Keratinocyte (primary cell): ENCODE data around the gene TRUB1. TPM values are rescaled to one million over a fixed set of nuclear protein-coding genes. Genes with fewer than 3 reads are reported as not detected.

Experiments
- DNase-seq: peaks from one replicate; pipeline ENCODE4 v3.0.0-alpha.2; 2011; ENCODE audit warnings: low read depth, missing footprints, low spot score
- FAIRE-seq: peaks from 2 replicates; lab custom pipeline; 2011; peaks lifted over from hg19 to GRCh38; lab: Jason Lieb, UNC
- H2AFZ ChIP-seq: 2 replicates; pipeline ENCODE4 v1.6.0; 2012; ENCODE audit warnings: low read length, control low read depth, inconsistent platforms; ENCODE audit not compliant: control insufficient read depth
- H3K27ac ChIP-seq: 2 replicates; pipeline ENCODE4 v1.5.1; 2011; ENCODE audit warnings: low read length; ENCODE audit not compliant: control insufficient read depth, insufficient read depth
- H3K27me3 ChIP-seq: 3 replicates; pipeline ENCODE4 v1.6.0; 2011; ENCODE audit warnings: low read length; ENCODE audit not compliant: control insufficient read depth, insufficient read depth; ENCODE audit errors: extremely low read depth
- H3K36me3 ChIP-seq, 2 experiments: 2 replicates in 1 of 2; 3 replicates in 1 of 2; pipeline ENCODE4 v1.5.1; 2011; ENCODE audit warnings: low read length in 2 of 2, mild to moderate bottlenecking in 1 of 2; ENCODE audit not compliant: control insufficient read depth in 2 of 2, insufficient read depth in 2 of 2; ENCODE audit errors: extremely low read depth in 1 of 2
- H3K4me1 ChIP-seq: 3 replicates; pipeline ENCODE4 v1.5.1; 2011; ENCODE audit warnings: low read length; ENCODE audit not compliant: control insufficient read depth, insufficient read depth; ENCODE audit errors: extremely low read depth
- H3K4me2 ChIP-seq: 3 replicates; pipeline ENCODE4 v1.6.0; 2011; ENCODE audit warnings: low read depth, low read length; ENCODE audit not compliant: control insufficient read depth, insufficient read depth; ENCODE audit errors: extremely low read depth
- H3K4me3 ChIP-seq, 3 experiments: fragments of 200-600 bp in 1 of 3; sonication (generic) in 1 of 3; 2 replicates in 2 of 3; 3 replicates in 1 of 3; pipeline ENCODE4 v1.5.1; 2011 to 2016; ENCODE audit warnings: low read length in 3 of 3, mild to moderate bottlenecking in 3 of 3, control low read depth in 2 of 3, inconsistent platforms in 1 of 3, low read depth in 1 of 3, mixed read lengths in 1 of 3, mixed run types in 1 of 3, moderate library complexity in 1 of 3; ENCODE audit not compliant: control insufficient read depth in 2 of 3, insufficient read depth in 2 of 3; ENCODE audit errors: extremely low read depth in 1 of 3
- H3K79me2 ChIP-seq: 2 replicates; pipeline ENCODE4 v1.6.0; 2012; ENCODE audit warnings: low read length; ENCODE audit not compliant: control insufficient read depth, insufficient read depth
- H3K9ac ChIP-seq: 3 replicates; pipeline ENCODE4 v1.6.0; 2011; ENCODE audit warnings: low read length; ENCODE audit not compliant: control insufficient read depth, insufficient read depth; ENCODE audit errors: extremely low read depth
- H3K9me1 ChIP-seq: 3 replicates; pipeline ENCODE4 v1.6.0; 2011; ENCODE audit warnings: low read length; ENCODE audit not compliant: control insufficient read depth, insufficient read depth; ENCODE audit errors: extremely low read depth
- H3K9me3 ChIP-seq: 2 replicates; pipeline ENCODE4 v1.5.1; 2012; ENCODE audit warnings: low read depth, low read length; ENCODE audit not compliant: control insufficient read depth
- H4K20me1 ChIP-seq: 3 replicates; pipeline ENCODE4 v1.6.0; 2011; ENCODE audit warnings: low read length; ENCODE audit not compliant: control insufficient read depth, insufficient read depth; ENCODE audit errors: extremely low read depth
- EZH2 ChIP-seq: IDR thresholded peaks from one replicate; pipeline ENCODE4 v1.6.1; 2012; ENCODE audit warnings: inconsistent platforms, mild to moderate bottlenecking, low read length, moderate library complexity
- dilution Hi-C: fragments of 300-500 bp; cut with MboI; formaldehyde crosslinking; loops from one replicate; pipeline ENCODE4 v1.7.0; 2020; ENCODE audit warnings: low sequenced_read_pairs; ENCODE audit not compliant: extremely low pct_ligation_motif_present
- polyA plus RNA-seq, 5 experiments: library from polyadenylated mRNA; depleted of rRNA in 3 of 5; stranded (reverse) in 3 of 5; stranded (forward) in 1 of 5; unstranded in 1 of 5; fragments of >200 nt; gene quantifications; 1 replicate in 1 of 5; 2 replicates in 3 of 5; 3 replicates in 1 of 5; pipeline versions ENCODE4 v1.2.1 to v1.2.3, GENCODE V29; 2011 to 2012; ENCODE audit warnings: missing spikeins in 2 of 5, low read depth in 1 of 5, low replicate concordance in 1 of 5
- TF ChIP-seq, protein P1 (sequence below), 3 experiments: IDR thresholded peaks in 1 of 3; conservative IDR thresholded peaks in 1 of 3; optimal IDR thresholded peaks in 1 of 3; 2 replicates in 2 of 3; 3 replicates in 1 of 3; pipeline versions ENCODE3 to v1.5.1; 2011; ENCODE audit warnings: low read length in 3 of 3, mild to moderate bottlenecking in 3 of 3, moderate library complexity in 2 of 3, control low read depth in 1 of 3, inconsistent platforms in 1 of 3; ENCODE audit not compliant: insufficient read depth in 2 of 3; ENCODE audit errors: extremely low read depth in 1 of 3

TRUB1 gene
- polyA plus RNA-seq, 1 donor (not counting 4 experiments of a cell fraction or from before 2014, with no cell fraction given) = 20.5 TPM

DNA sequence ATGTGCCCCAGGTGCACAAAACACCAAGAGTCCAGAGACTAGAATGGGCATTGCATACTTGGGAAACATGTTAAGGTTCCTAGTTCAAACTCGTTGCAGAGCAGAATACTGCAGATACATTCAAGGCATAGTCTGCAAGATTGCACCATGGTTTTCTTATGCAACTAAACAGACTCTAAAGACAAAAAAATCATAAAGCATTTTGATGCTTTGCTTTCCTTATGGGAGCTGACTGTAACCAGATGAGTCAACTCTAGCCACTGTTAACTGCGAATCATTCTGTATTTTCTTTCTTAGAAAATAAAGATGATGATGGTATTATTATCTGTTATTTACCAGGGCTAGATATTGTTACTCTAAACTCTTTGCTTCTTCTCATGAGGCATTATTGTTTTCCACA is 19.7 kb downstream of the TRUB1 start:
- Histone ChIP-seq H3K4me1 (no peaks in the 10 kb centered on the region), H4K20me1 (no peaks in the 10 kb centered on the region), H2AFZ (no peak overlapping the region), H3K36me3 (peaks cover 3 to 5% of the 10 kb centered on the region in 2 experiments), H3K9me1 (no peaks in the 10 kb centered on the region), H3K9ac (no peak overlapping the region), H3K27me3 (no peaks in the 10 kb centered on the region), H3K4me2 (no peak overlapping the region), H3K4me3 (no peak overlapping the region), H3K79me2 (peaks cover 25% of the 10 kb centered on the region), H3K9me3 (no peaks in the 10 kb centered on the region), H3K27ac (no peak overlapping the region)
- dilution Hi-C loops = no loop called here
- DNase-seq (no peak), FAIRE-seq (peak; percentile 26)
- TF ChIP-seq EZH2 = no peak
- TF ChIP-seq, protein P1, sequence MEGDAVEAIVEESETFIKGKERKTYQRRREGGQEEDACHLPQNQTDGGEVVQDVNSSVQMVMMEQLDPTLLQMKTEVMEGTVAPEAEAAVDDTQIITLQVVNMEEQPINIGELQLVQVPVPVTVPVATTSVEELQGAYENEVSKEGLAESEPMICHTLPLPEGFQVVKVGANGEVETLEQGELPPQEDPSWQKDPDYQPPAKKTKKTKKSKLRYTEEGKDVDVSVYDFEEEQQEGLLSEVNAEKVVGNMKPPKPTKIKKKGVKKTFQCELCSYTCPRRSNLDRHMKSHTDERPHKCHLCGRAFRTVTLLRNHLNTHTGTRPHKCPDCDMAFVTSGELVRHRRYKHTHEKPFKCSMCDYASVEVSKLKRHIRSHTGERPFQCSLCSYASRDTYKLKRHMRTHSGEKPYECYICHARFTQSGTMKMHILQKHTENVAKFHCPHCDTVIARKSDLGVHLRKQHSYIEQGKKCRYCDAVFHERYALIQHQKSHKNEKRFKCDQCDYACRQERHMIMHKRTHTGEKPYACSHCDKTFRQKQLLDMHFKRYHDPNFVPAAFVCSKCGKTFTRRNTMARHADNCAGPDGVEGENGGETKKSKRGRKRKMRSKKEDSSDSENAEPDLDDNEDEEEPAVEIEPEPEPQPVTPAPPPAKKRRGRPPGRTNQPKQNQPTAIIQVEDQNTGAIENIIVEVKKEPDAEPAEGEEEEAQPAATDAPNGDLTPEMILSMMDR (optimal IDR thresholded peaks at IDR 0.05 in 1 of 3, IDR thresholded peaks at IDR 0.05 in 1 of 3, conservative IDR thresholded peaks at IDR 0.05 in 1 of 3; ENCODE audit: extremely low read depth in 1 of 3, insufficient read depth in 2 of 3, low read length in 3 of 3) = no peak

DNA sequence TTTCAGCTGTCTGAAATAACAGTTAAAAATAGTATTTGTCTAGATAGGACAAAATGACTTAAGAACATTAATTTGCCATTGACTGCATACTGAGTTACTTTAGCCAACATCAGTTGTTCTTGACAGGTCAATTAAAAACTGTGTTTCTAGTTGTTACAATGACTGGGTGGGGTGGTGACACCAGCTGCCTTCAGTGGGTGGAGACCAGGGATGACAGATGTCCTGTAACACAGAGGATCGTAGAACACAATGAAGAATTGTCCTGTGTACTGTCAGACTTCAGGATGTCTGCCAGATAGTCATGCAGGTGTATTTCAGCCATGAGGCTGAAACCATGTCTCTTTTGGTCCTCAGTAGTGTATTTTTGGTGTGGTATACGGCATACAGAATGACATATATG is 24.4 kb downstream of the TRUB1 start:
- Histone ChIP-seq H4K20me1 (no peaks in the 10 kb centered on the region), H3K27me3 (no peaks in the 10 kb centered on the region), H3K9ac (no peak overlapping the region), H3K4me3 (no peak overlapping the region), H3K36me3 (peaks cover 6 to 10% of the 10 kb centered on the region in 2 experiments), H3K9me3 (no peaks in the 10 kb centered on the region), H2AFZ (no peak overlapping the region), H3K27ac (no peak overlapping the region), H3K9me1 (peaks cover 2% of the 10 kb centered on the region), H3K4me1 (no peaks in the 10 kb centered on the region), H3K4me2 (no peak overlapping the region), H3K79me2 (peaks cover 32% of the 10 kb centered on the region)
- DNase-seq (no peak), FAIRE-seq (no peak)
- TF ChIP-seq, protein P1 (optimal IDR thresholded peaks at IDR 0.05 in 1 of 3, IDR thresholded peaks at IDR 0.05 in 1 of 3, conservative IDR thresholded peaks at IDR 0.05 in 1 of 3; ENCODE audit: extremely low read depth in 1 of 3, insufficient read depth in 2 of 3, low read length in 3 of 3) = no peak
- no peak for TF ChIP-seq EZH2
- dilution Hi-C loops = no loop called here
